Neural progenitor cell (in vitro differentiated cells): ENCODE data around the gene CCDC88A. TPM values are rescaled to one million over a fixed set of nuclear protein-coding genes. Genes with fewer than 3 reads are reported as not detected.
"Not testable (repeated sequence)": the region's sequence is repeated elsewhere in the genome, so short reads cannot be mapped to it uniquely, and the experiment has no call there.

ENCODE experiments used
- DNase-seq: peaks from one replicate; pipeline ENCODE4 v3.0.0-alpha.2; 2016; ENCODE audit warnings: low spot score
- H2AFZ ChIP-seq: fragments of 200-600 bp; sonication (generic); replicated peaks from 2 replicates; pipeline ENCODE4 v1.6.1; 2016; ENCODE audit warnings: antibody characterized with exemption
- H3F3A ChIP-seq: fragments of 200-600 bp; sonication (generic); 2 replicates; pipeline ENCODE4 v1.6.1; 2016; ENCODE audit warnings: antibody characterized with exemption, low read depth
- H3K27ac ChIP-seq: fragments of 200-600 bp; sonication (generic); 2 replicates; pipeline ENCODE4 v1.5.1; 2016; ENCODE audit warnings: mild to moderate bottlenecking
- H3K27me3 ChIP-seq: fragments of 200-600 bp; sonication (generic); 2 replicates; pipeline ENCODE4 v1.6.1; 2016; ENCODE audit warnings: mild to moderate bottlenecking, moderate library complexity
- H3K36me3 ChIP-seq: fragments of 200-600 bp; sonication (generic); 2 replicates; pipeline ENCODE4 v1.5.1; 2016
- H3K4me1 ChIP-seq: fragments of 200-600 bp; sonication (generic); 2 replicates; pipeline ENCODE4 v1.6.1; 2016; ENCODE audit warnings: mixed run types
- H3K4me2 ChIP-seq: fragments of 200-600 bp; sonication (generic); 2 replicates; pipeline ENCODE4 v1.6.1; 2016
- H3K4me3 ChIP-seq: fragments of 200-600 bp; sonication (generic); 2 replicates; pipeline ENCODE4 v1.5.1; 2016
- H3K79me2 ChIP-seq: fragments of 200-600 bp; sonication (generic); 2 replicates; pipeline ENCODE4 v1.6.1; 2016; ENCODE audit warnings: low read depth
- H3K9ac ChIP-seq: fragments of 200-600 bp; sonication (generic); 2 replicates; pipeline ENCODE4 v1.6.1; 2016
- H3K9me3 ChIP-seq: fragments of 200-600 bp; sonication (generic); 2 replicates; pipeline ENCODE4 v1.5.1; 2016; ENCODE audit warnings: low read depth
- H4K20me1 ChIP-seq: fragments of 200-600 bp; sonication (generic); 2 replicates; pipeline ENCODE4 v1.6.1; 2016; ENCODE audit warnings: low read depth
- H3K27ac Mint-ChIP-seq: 3 replicates; pipeline ENCODE4 v1.8.0; 2021; ENCODE audit warnings: mixed read lengths
- H3K27me3 Mint-ChIP-seq: 2 replicates; pipeline ENCODE4 v1.8.0; 2022; ENCODE audit warnings: low read depth, mild to moderate bottlenecking, inconsistent platforms, moderate library complexity, mixed read lengths; ENCODE audit not compliant: insufficient read depth
- H3K36me3 Mint-ChIP-seq: 3 replicates; pipeline ENCODE4 v1.8.0; 2021; ENCODE audit warnings: mixed read lengths
- H3K4me1 Mint-ChIP-seq: 3 replicates; pipeline ENCODE4 v1.8.0; 2021; ENCODE audit warnings: mixed read lengths
- H3K4me3 Mint-ChIP-seq: 3 replicates; pipeline ENCODE4 v1.8.0; 2021; ENCODE audit warnings: mild to moderate bottlenecking, moderate library complexity, mixed read lengths
- H3K9me3 Mint-ChIP-seq: 3 replicates; pipeline ENCODE4 v1.8.0; 2020; ENCODE audit warnings: mixed read lengths
- CTCF ChIP-seq: fragments of 200-600 bp; sonication (generic); IDR thresholded peaks from 2 replicates; pipeline ENCODE4 v1.5.1; 2017; ENCODE audit warnings: antibody characterized with exemption, mild to moderate bottlenecking
- EZH2 ChIP-seq: fragments of 200-600 bp; sonication (generic); IDR thresholded peaks from 2 replicates; pipeline ENCODE4 v1.6.1; 2017; ENCODE audit warnings: antibody characterized with exemption, mild to moderate bottlenecking, moderate library complexity
- EZH2phosphoT487 ChIP-seq: fragments of 200-600 bp; sonication (generic); IDR thresholded peaks from 2 replicates; pipeline ENCODE4 v1.6.1; 2017; ENCODE audit warnings: antibody characterized with exemption
- total RNA-seq: library from RNA; depleted of rRNA; stranded (reverse); fragments of >200 nt; gene quantifications from 2 replicates; pipeline ENCODE4 v1.2.3, GENCODE V29; 2015; ENCODE audit warnings: low replicate concordance

The CCDC88A gene
- total RNA-seq, 1 donor from 2014 or later, result 182 TPM

- Histone ChIP-seq H3K4me2 (peak within 1 kb of the TSS; percentile 93), H2AFZ (peak within 1 kb of the TSS; percentile 99)
Observed at GRCh38 chr2:55268907-55269644, 150.6 kb downstream of the CCDC88A start, which contains the start of gene MTIF2. Gene MTIF2 (minus strand): TSS chr2:55269231. CDS start chr2:55263858, 5,373 bp downstream.

GRCh38 chr2:55268288-55268906, 151.3 kb downstream of the CCDC88A start:
- H4K20me1 ChIP-seq, result no peaks in the 10 kb centered on the region
- peak overlapping the region; percentile 64 for H3K27ac ChIP-seq
- Mint-ChIP-seq H3K4me3 (peak overlapping the region; percentile 91), H3K9me3 (no peaks in the 10 kb centered on the region), H3K27me3 (peaks cover 8% of the 10 kb centered on the region), H3K4me1 (peaks cover 14% of the 10 kb centered on the region), H3K27ac (peak overlapping the region; percentile 73), H3K36me3 (peaks cover 2% of the 10 kb centered on the region)
- TF ChIP-seq EZH2phosphoT487 (no peak), CTCF (no peak), EZH2 (no peak)
- H3K79me2 ChIP-seq, result peaks cover 13% of the 10 kb centered on the region
- H2AFZ ChIP-seq, result peak overlapping the region; percentile 99
- H3K9me3 ChIP-seq, result no peaks in the 10 kb centered on the region
- peak overlapping the region; percentile 85 for H3K9ac ChIP-seq
- peak overlapping the region; percentile 94 for H3K4me3 ChIP-seq
- H3F3A ChIP-seq, result peaks cover 15% of the 10 kb centered on the region
- peaks cover 3% of the 10 kb centered on the region for H3K36me3 ChIP-seq
- no peaks in the 10 kb centered on the region for H3K27me3 ChIP-seq
- H3K4me1 ChIP-seq, result peaks cover 5% of the 10 kb centered on the region
- DNase-seq, result peak; percentile 12
- peak overlapping the region; percentile 93 for H3K4me2 ChIP-seq

More at GRCh38 chr2:55268907-55269644, 150.6 kb downstream of the CCDC88A start, which contains the start of gene MTIF2:
- Histone ChIP-seq H3K27ac (peak within 1 kb of the TSS; percentile 64), H3K9ac (peak within 1 kb of the TSS; percentile 85), H3K4me3 (peak within 1 kb of the TSS; percentile 94), H3F3A (peaks cover 15% of the 10 kb centered on the region), H4K20me1 (no peaks in the 10 kb centered on the region), H3K9me3 (no peaks in the 10 kb centered on the region), H3K27me3 (no peaks in the 10 kb centered on the region), H3K4me1 (peaks cover 5% of the 10 kb centered on the region), H3K36me3 (peaks cover 3% of the 10 kb centered on the region), H3K79me2 (peaks cover 13% of the 10 kb centered on the region)
- peaks cover 14% of the 10 kb centered on the region for H3K4me1 Mint-ChIP-seq
- peak; percentile 96 for DNase-seq
- H3K4me3 Mint-ChIP-seq, result peak within 1 kb of the TSS; percentile 91
- peaks cover 2% of the 10 kb centered on the region for H3K36me3 Mint-ChIP-seq
- peaks cover 8% of the 10 kb centered on the region for H3K27me3 Mint-ChIP-seq
- TF ChIP-seq EZH2phosphoT487 (no peak), CTCF (peak; percentile 24), EZH2 (peak; percentile 27)
- no peaks in the 10 kb centered on the region for H3K9me3 Mint-ChIP-seq
- peak within 1 kb of the TSS; percentile 73 for H3K27ac Mint-ChIP-seq

- H3K4me3 ChIP-seq, H3K27ac Mint-ChIP-seq, H3K9me3 ChIP-seq, H3K4me3 Mint-ChIP-seq, DNase-seq, H3K27me3 Mint-ChIP-seq, H3K9ac ChIP-seq, H4K20me1 ChIP-seq, H2AFZ ChIP-seq, H3K36me3 Mint-ChIP-seq, H3K27ac ChIP-seq, H3K9me3 Mint-ChIP-seq, H3K4me1 ChIP-seq, H3K79me2 ChIP-seq, H3K27me3 ChIP-seq, H3K4me2 ChIP-seq, H3K4me1 Mint-ChIP-seq, H3K36me3 ChIP-seq, H3F3A ChIP-seq: not testable (repeated sequence)
Observed at GRCh38 chr2:55259586-55259985, 160.1 kb downstream of the CCDC88A start.

GRCh38 chr2:55252832-55253231, 166.8 kb downstream of the CCDC88A start:
- Histone ChIP-seq H3K36me3 (peaks cover 8% of the 10 kb centered on the region), H3K4me1 (no peaks in the 10 kb centered on the region), H4K20me1 (no peaks in the 10 kb centered on the region), H3K9me3 (no peaks in the 10 kb centered on the region), H3K9ac (no peak overlapping the region), H3K4me3 (no peak overlapping the region), H2AFZ (no peak overlapping the region), H3F3A (no peaks in the 10 kb centered on the region), H3K27me3 (no peaks in the 10 kb centered on the region), H3K79me2 (no peaks in the 10 kb centered on the region), H3K27ac (no peak overlapping the region), H3K4me2 (no peak overlapping the region)
- H3K27me3 Mint-ChIP-seq, result no peaks in the 10 kb centered on the region
- H3K4me1 Mint-ChIP-seq, result no peaks in the 10 kb centered on the region
- H3K4me3 Mint-ChIP-seq, result no peak overlapping the region
- DNase-seq, result no peak
- no peak overlapping the region for H3K27ac Mint-ChIP-seq
- H3K36me3 Mint-ChIP-seq, result peaks cover 4% of the 10 kb centered on the region
- TF ChIP-seq EZH2 (no peak), CTCF (no peak), EZH2phosphoT487 (no peak)
- no peaks in the 10 kb centered on the region for H3K9me3 Mint-ChIP-seq
